NCI-H345 treated with DMSO at 0.1 percent for 48 hours (cell line): ENCODE data around the gene CHD8.
A peak's percentile ranks its signal among the peaks of the same experiment; 100 is the strongest.
"Not testable (repeated sequence)": the region's sequence is repeated elsewhere in the genome, so short reads cannot be mapped to it uniquely, and the experiment has no call there.

Experiments used
- DNase-seq: peaks from one replicate; lab custom pipeline; 2025; ENCODE audit not compliant: unreplicated experiment; lab: John Stamatoyannopoulos, UW

The CHD8 gene

DNA sequence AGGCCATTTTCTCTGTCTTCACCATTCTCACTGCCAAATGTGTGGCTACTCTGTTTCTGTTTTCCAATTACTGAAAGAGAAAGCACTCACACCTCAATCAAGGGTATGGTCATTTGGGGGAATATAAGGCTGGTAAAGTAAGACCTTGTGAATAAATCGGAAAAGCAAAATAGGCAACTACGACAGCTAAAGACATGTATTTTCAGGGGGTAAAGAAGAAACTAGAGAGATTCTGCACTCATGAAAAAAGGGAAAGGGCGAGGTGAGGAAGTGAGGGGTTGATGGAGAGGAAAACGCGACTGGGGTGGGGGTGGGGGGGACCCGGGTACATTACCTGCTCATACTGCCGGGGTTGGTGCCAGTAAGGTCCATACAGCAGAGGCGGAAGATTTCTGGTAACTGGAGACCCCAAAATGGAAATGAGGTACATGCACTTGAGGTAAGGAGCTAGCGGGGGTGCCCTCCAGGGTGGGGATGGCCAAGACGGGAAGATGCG, 19.3 kb downstream of the CHD8 start:
- DNase-seq: no peak

DNA sequence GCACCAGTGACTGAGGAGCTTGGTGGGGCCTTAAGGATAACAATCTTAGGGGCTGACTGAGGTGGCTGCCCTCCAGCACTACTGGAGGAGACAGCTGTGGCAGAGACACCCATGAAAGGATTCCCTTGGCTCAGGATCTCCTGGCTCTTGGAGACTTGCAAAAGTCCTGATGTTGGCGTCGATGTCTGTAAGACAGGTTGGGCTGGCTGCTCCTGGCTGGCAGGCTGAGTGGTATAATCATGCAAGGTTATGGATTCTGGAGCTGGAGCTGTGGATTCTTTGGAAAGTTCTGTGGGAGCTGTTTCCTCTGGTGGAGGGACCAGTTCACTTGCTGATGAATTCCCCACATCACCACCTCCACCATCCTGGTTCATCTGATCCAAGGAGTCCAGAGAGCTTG, 24.8 kb downstream of the CHD8 start:
- no peak for DNase-seq

DNA sequence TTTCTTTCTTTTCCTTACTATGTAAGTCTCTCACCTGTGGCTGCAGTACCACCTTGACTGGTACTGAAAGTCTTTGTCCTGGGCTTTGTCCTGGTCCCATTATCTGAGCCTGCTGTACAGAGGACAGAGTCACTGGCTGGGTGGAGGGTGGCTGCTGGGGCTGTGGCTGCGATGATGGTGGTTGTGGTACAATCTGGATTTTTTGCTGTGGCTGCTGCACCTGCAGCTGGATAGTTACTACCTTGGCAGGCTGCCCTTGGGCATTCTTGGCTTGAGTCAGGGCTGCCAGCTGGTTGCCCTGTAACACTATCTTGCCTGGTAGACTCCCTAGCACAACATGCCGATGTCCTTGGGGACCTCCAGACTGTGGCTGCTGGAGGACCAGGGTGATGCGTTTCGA, 27.0 kb downstream of the CHD8 start:
- no peak for DNase-seq

DNA sequence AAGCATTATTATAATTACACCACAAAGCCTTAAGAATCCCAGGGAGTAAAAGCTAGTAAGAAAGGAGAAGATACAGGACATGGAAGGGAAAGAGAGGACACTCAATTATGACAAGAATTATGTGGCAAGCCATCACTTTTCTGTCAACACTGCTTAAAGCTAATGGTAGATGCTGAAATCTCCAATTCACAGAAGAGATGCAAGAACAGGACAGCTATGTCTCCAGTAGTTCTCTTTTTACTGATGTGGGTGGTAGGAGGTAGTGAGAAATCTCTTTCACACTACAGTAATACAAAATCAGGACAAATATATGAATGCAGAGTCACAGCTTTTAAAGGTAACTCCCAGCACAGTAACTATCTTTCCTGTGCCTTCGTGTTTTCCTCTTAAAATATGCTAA, 29.2 kb downstream of the CHD8 start:
- DNase-seq: no peak

DNA sequence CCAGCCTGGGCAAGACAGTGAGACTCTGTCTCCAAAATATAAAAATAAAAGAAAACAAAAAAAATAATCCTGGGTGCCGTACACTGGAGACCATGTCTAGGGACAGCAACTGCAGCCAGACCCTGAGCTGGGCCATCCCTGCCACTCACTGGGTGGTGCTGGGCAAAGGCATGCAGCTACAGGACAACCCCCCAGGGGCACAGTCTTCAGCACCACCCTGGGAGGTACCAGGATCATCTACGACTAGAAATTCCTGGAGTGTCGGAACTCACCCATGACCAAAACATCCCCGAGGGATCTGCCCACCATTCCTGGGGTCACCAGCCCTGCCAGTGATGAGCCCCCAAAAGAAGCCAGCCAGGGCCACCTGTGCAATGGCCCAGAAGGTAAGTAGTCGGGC, 36.4 kb downstream of the CHD8 start:
- DNase-seq: no peak

DNA sequence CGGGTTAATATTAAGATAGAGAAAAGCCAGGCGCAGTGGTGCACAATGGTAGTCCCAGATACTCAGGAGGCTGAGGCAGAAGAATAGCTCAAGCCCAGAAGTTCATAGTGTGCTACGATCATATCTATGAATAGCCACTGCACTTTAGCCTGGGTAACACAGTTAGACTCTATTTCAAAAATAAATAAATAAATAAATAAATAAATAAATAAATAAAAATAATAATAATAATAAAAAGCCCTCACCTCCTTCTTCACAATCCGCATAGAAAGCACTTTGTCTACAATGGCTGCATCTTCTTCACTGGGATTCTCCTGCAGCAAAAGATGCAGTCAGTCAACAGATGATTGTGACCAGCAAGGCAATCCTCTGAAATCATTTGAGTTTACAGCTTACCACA, 40.6 kb downstream of the CHD8 start:
- no peak for DNase-seq

DNA sequence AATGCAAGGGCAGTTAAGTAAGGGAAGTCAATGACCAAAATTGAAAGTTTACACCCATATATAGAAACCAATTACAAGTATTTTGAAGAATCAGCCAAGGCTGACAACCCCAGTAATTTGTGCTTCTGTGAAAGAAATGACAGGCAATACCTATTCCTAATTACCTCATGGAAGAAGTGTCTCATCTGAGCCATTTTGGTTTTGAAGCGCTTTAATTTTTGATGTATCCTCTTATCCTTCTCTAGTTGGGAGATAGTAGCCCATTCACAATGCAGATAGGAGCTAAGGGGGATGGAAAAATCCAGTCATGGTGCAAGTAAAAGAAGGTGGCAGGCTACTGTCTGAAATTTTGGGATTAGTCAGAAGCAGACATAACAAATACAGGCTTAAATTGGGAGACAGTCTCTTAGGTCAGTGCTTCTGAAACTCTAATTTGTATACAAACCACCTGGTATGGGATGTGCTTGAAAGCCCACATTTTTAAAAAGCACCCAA, 41.7 kb downstream of the CHD8 start:
- no peak for DNase-seq

DNA sequence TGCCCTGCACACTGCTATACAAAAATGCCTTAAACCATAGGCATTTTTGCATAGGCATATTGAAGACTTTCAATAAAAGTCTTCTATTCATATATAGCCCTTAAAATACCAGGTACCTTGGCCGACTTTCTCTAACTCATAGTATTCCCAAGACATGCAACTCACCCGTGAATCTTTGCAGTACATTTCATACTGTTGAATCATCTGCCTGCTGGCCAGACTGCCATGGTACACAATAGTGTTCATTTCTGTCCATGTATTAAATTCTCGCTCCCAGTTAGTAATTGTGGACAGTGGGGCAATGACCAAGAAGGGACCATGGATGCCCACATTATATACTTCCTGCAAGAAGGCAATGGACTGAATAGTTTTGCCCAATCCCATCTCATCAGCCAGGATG, 47.8 kb downstream of the CHD8 start:
- DNase-seq: no peak

DNA sequence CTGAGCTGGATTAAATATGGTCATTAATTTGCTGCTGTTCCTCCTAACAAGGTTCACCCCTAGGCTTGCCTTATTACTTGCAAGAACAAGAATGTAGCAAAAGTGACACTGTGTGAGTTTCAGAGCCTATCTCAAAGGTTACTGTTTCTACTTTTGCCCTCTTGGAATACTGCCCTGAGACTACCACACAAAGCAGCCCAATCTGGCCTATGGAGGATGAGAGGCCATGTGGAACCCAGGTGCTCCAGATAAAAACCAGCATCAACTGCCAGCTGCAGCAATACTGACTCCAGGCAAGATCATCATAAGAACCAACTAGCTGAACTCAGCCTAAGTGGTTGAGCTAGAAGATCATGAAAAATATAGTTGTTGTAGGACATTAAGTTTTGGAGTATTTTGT, 49.7 kb downstream of the CHD8 start:
- no peak for DNase-seq

DNA sequence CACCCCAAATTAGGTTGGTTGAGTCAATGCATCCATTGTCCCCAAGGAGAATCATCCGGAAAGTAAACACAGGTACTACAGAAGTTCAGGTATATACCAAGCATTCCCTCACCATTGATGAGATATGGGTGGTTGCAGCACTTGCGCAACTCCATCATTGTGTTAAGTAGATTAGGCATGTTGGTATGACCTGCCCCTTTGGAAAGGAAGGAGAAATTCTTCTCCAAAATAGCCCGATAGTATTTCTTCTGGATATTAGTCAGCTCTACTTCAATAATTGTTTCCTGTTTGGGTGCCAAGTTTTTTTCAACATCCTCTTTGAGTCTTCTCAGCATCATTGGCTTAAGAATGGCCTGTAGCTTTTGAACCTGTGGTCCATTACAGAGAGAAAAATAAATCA, 50.8 kb downstream of the CHD8 start:
- DNase-seq: no peak

DNA sequence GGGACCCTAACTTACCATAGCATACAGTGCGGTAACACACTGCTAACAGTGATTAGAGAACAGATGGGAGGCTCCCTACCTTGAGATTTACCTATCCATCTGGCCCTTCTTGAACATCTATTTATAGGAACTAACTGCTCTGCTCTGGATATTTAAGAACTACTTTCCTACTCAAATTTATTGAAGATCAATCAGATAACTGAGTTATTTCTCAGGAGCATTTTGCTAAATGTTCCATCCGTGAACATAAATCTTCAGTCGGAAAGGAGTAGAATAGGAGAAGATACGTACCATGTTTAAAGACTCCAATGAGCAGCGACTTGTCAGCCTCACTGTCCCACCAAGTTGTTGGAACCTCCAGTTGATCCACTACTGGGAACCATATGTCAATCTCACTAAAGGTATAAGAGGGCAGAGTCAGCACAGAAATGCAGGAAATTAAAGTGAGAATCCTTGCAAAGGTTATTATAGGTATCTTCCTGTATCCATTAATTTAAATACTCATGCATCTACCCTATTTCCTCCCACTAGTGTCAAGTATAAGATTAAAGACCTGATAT, 56.5 kb downstream of the CHD8 start:
- no peak for DNase-seq

DNA sequence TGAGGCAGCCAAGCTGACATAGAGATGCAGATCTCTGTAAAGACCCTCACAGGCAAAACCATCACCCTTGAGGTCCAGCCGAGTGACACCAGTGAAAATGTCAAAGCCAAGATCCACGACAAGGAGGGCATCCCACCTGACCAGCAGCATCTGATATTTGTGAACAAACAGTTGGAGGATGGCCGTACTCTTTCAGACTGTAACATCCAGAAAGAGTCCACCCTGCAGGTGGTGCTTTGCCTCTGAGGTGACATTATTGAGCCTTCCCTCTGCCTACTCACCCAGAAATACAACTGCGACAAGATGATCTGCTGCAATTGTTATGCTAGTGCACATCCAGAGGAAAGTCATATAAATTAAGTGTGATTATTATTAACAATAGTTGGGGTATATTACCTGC, 57.0 kb downstream of the CHD8 start:
- no peak for DNase-seq

DNA sequence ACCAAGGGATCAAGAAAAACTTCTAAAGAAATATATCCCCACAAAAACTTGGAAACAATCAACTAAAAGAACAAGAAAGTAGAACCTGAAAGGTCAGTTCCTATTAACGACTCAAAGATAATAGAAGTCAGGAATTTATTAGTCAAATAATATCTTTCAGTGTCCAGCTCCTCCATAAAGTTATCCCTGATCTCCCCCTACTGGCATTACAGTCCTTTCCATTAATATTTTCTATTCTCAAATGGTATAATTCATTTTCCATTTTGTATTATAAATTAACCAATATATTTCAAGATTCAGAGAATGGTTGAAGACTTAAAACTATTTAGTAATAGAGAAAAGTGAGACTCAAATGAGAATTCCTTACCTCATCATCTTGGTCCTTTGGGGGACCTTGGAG, 60.5 kb downstream of the CHD8 start:
- no peak for DNase-seq

DNA sequence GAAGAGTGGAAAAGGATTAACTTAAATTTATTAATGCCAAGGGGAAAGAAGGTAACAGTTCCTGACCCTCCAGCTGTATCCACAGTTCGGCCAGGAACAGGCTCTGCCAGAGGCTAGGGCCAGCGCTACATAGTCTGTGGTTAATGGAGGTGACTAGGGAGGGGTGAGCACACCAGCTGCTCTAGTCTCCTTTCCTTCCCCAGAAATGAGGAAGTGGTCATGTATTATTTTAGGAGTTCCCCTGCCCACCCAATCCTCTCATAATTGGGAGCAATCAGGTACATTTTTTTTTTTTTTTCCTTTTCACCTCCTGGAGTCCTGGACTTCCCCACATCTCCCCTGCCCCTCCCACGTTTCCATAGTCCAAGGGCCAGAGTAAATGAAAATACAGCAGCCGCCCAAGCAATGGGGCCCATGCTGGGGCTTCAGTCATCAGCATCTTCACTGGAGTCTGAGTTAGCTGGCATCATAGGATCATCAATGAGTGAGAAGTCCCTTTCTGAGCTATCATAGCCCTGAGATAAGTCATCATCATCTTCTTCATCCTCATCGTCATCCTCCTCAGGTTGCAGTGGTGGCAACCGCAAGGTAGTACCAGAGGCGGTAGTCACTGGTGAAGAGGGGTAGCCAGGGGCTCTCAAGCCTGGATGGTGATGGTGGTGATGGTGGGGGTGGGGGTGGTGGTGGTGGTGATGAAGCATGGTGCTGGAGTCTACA, 70.6 kb downstream of the CHD8 start:
- no peak for DNase-seq

DNA sequence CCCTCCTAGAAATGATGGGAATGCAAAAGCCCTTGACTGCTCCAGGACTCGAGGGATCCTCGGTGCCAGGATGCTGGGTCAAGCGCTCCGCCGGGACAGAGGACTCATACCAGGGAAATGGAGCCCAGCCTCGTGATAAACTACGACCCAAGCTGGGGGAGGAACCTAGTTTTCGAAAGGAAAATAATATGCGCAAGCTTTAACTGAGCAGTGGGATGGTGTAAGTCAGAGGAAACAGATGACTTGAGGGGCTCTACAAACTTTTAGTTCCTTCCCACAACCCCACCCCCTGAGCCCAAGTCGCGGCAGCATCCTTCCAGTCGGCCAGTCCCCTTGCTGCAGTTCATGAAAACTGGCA, 71.5 kb downstream of the CHD8 start:
- no peak for DNase-seq

DNA sequence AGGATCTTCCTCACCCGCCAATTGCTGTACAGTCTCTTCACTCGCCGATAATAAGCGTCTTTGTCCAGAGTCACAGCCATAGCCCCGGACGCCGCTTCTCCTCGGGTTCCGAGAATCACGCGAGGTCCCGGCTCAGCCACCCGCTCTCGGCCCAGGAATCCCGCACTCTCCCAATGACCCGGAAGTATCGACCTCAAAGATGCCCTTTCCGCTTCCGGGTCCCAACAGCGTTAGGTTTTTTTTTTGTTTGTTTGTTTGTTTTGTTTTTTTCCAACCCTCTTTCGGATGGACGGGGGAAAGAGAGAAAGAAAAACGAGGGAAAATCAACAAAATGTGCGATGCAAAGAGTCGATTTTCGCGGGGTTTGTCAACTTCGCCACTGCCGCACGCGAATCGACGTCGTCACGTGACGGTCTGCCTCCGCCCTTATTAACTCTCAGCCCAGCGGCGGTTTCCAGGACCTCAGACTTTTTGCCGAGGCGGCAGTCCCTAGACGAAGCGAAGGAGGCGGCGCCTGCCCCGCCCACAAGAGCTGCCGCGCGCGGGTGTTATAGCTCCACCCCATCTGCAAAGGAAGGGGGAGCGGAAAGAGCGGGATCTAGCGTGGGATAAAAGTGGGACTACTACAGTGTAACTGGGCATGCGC, 72.0 kb downstream of the CHD8 start, which contains the start of gene SUPT16H:
TSS of gene SUPT16H (minus strand) at position 172 of the 646 bp plus-strand sequence. CDS start at position 80, 92 bp downstream.
- peak; percentile 96 for DNase-seq

DNA sequence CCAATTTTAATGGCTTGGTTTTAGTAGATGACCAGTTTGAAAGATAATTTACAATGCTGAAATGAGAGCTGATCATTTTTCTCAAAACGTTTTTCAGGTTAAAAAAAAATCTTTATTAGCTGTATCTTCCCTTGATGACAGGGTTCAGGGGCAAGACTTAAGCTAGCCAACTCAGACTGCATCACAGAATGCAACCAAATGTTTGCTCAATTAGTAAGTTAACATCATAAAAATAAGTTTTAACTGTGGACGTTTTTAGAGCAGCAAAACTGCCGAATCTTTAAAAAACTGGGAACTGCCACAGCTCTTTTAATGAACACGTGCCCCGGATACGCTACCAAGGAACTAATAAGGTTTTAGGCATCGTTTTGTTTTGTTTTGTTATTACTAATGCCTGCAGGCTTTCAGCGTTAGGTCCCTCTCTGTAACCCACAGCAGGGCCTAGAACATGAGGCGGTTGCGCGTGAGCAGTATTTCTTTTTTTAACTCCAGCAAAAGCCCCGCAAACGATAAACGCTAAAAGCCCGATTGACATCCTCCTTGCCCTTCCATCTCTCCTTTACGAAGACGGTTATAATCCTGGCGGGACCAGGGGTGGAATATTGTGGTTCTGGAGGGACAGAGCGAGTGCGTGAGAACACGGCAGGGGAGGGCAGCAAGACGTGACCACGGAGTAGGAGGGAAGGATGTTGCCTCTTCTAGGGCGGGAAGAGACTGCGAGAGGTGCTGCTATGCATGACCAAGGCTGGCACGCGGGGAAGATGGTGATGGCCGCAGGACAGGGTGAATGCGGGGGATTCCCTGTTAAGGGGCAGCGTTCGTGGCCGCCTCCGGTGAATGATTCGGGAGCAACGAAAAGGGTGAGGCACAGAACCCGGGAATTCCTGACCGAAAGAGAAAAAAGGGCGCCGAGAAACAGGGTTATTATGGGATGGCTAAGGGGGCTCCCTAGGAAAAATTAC, 72.8 kb downstream of the CHD8 start:
- peak; percentile 39 for DNase-seq

DNA sequence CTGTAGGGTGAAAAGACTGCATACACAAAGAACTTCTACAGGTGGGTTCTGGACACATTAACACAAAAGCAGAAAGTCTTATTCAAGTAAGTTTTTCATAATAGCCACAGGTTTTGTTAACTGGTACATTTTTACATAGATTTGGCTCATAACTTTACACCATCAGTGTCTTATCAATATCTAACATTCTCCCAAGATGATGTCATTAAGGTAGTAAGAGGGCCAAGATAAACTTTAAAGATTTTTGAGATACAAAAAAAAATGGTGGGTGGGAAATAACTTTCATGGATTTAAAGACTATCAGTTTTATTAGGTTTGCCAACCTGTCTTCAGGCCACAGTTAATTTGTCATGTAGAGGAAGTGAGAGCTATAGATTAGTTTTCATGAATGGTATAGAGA, 73.8 kb downstream of the CHD8 start:
- no peak for DNase-seq

DNA sequence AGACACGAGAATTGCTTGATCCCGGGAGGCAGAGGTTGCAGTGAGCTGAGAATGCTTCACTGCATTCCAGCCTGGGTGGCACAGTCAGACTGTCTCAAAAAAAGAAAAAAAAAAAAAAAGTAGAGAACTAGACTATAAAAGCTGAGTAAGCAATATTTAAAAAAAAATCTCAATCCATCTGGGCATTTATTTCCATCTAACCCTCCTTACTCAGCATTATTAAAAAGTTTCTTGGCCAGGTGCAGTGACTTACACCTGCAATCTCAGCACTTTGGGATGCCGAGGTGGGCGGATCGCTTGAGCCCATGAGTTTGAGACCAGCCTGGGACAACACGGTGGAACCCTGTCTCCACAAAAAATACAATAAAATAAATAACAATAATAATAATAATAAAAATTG, 76.6 kb downstream of the CHD8 start:
- DNase-seq: no peak

DNA sequence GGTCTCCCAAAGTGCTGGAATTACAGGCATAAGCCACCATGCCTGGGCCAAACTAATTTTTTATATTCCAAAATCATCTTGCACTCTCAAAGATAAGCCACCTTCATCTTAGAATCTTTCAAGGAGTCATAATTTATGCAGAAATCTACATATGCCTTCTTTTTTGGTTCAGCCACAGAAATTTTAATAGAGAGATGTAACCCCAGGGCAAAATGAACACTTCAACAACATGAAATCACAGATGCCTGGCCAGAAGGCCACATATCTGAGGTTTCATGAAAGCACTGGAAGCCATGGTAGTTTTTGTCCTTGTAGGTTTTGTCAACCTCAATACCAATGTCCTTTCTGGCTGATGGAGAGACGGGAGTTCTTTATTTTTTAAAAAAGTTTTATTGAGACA, 81.9 kb downstream of the CHD8 start:
- DNase-seq: no peak

DNA sequence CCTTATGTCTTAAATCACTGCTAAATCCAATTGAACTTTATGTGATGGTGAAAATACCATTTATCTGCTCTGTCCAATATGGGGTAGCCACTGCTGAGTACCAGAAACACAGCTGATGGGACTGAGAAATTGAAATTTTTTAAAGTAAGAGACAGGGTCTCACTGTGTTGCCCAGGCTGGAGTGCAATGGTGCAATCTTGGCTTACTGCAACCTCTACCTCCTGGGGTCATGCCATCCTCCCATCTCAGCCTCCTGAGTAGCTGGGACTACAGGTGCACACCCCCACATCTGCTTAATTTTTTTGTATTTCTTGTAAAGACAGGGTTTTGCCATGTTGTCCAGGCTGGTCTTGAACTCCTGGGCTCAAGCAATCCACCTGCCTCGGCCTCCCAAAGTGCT, 83.1 kb downstream of the CHD8 start:
- not testable (repeated sequence) for DNase-seq
